ENCODE data around the gene CITED1. TPM values are rescaled to one million over a fixed set of nuclear protein-coding genes. Genes with fewer than 3 reads are reported as not detected.

The CITED1 gene
- total and polyA plus RNA-seq, 2 of the 4 experiments (the other 2 are of a cell fraction) = 0.18 to 0.24 TPM

DNA sequence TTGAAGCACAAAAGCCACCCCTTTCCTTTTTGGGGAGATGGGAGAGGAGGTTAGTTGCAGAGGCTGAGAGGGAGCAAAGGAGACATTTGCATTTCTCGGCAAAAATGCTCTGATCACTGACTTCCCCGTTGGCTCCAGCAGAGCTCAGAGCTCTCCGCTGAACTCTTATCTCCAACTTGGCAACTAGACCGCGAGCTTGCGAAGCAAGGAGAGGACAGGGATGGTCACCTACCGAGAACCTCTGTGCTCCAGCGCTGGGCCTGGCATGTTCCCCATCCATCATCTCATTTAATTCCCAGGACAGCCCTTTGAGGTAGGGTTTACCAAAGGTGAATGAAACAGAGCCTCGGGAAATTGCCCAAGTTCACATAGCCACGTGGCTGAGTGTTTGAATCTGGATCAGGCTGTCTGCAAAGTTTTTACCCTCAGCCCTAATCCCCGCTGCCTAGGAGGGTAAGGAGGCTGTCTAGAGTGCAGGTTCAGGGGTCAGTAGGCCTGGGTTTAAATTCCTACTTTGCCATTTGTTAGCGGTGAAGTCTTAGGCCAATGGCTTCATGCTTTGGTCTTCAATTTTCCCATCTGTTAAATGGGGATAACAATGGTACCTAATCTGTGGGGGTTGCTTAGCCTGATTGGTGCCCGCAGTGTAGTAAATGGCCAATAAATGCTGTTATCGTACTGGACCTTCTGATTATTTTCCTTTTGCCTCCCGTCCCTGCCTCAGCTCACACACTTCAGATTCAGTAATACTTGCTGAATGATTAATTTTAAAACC lies 3.8 kb upstream of the CITED1 start:
- POLR2A ChIA-PET (ENCODE audit: unreplicated experiment) = no interaction called here
- H3K18ac ChIP-seq (ENCODE audit: low read depth, low read length) = no peak overlapping the region
- no peak for ATAC-seq (ENCODE audit: low read depth)
- no TSS peak for BruUV-seq (replicated peaks)
- no peak overlapping the region for H2BK15ac ChIP-seq (ENCODE audit: low read depth, low read length)
- no peaks in the 10 kb centered on the region for H3K79me1 ChIP-seq (ENCODE audit: low read depth in 1 of 2, low read length in 2 of 2)
- peaks cover 4% of the 10 kb centered on the region; the same call in 1 of the 2 replicates for H3K4me1 ChIP-seq (ENCODE audit: control insufficient read depth, insufficient read depth, low read length)
- H2AK9ac ChIP-seq (replicated peaks; ENCODE audit: low read depth, low read length, poor library complexity) = no peak overlapping the region
- peak overlapping the region; percentile 6; the same call in 1 of the 2 replicates for H3K4me3 ChIP-seq (ENCODE audit: insufficient read depth, low read depth, low read length)
- no peaks in the 10 kb centered on the region; the same call in none of the 2 replicates for H4K20me1 ChIP-seq (ENCODE audit: insufficient read depth, low read length)
- H3K4me2 ChIP-seq (ENCODE audit: low read depth, low read length) = peak overlapping the region; percentile 76
- no peak for DNase-seq
- no peak overlapping the region for H2BK120ac ChIP-seq (ENCODE audit: low read depth, low read length)
- no peak overlapping the region for H3K14ac ChIP-seq (replicated peaks; ENCODE audit: low read depth, low read length)
- H3K56ac ChIP-seq (ENCODE audit: extremely low read depth, insufficient read depth, low read length) = no peak overlapping the region
- no peak overlapping the region for H2BK20ac ChIP-seq (ENCODE audit: low read depth, low read length)
- H3K9me1 ChIP-seq (ENCODE audit: insufficient read depth, low read length) = no peaks in the 10 kb centered on the region
- peak overlapping the region; percentile 78 for H2AFZ ChIP-seq (replicated peaks; ENCODE audit: low read length, poor library complexity)
- dilution Hi-C loops (cut with HindIII; ENCODE audit: low sequenced_read_pairs, unreplicated experiment) (no loop called here), in situ Hi-C loops (cut with MboI; ENCODE audit: low sequenced_read_pairs) (no loop called here), intact Hi-C loops (cut with micrococcal nuclease) (loop anchor here (5.0 kb wide), 1 partner anchor 233 kb away; no protein-coding TSS in a partner anchor)
- H4K8ac ChIP-seq (ENCODE audit: low read depth in 2 of 2, low read length in 2 of 2) = no peak overlapping the region; a peak in 1 of 4 replicates
- no peak overlapping the region for H3K27ac ChIP-seq (ENCODE audit: insufficient read depth, low read length)
- no CpG with 5 or more reads among the region's 15 CpGs for WGBS, 2 experiments (ENCODE audit: extremely low coverage in 2 of 2, insufficient read length in 1 of 2)
- TF ChIP-seq FOS (IDR thresholded peaks at IDR 0.05; ENCODE audit: low read depth, low read length) (no peak), CEBPB (IDR thresholded peaks at IDR 0.05; ENCODE audit: low read depth, low read length) (no peak)
- TF ChIP-seq, protein P1, sequence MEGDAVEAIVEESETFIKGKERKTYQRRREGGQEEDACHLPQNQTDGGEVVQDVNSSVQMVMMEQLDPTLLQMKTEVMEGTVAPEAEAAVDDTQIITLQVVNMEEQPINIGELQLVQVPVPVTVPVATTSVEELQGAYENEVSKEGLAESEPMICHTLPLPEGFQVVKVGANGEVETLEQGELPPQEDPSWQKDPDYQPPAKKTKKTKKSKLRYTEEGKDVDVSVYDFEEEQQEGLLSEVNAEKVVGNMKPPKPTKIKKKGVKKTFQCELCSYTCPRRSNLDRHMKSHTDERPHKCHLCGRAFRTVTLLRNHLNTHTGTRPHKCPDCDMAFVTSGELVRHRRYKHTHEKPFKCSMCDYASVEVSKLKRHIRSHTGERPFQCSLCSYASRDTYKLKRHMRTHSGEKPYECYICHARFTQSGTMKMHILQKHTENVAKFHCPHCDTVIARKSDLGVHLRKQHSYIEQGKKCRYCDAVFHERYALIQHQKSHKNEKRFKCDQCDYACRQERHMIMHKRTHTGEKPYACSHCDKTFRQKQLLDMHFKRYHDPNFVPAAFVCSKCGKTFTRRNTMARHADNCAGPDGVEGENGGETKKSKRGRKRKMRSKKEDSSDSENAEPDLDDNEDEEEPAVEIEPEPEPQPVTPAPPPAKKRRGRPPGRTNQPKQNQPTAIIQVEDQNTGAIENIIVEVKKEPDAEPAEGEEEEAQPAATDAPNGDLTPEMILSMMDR (conservative IDR thresholded peaks at IDR 0.05; ENCODE audit: low read depth, low read length) = no peak
- H3K9ac ChIP-seq (ENCODE audit: low read depth, low read length) = no peak overlapping the region
- no peak overlapping the region for H4K91ac ChIP-seq (ENCODE audit: insufficient read depth, low read depth, low read length)
- H3K27me3 ChIP-seq (ENCODE audit: control insufficient read depth, insufficient read depth, low read length) = peaks cover 71% of the 10 kb centered on the region
- no peaks in the 10 kb centered on the region for H3K36me3 ChIP-seq (ENCODE audit: control insufficient read depth, insufficient read depth, low read length)
- H2AK5ac ChIP-seq (ENCODE audit: low read depth, low read length) = no peak overlapping the region
- CTCF ChIA-PET = no interaction called here
- H3K9me3 ChIP-seq (ENCODE audit: control insufficient read depth, insufficient read depth, low read length) = no peaks in the 10 kb centered on the region
- H3K23ac ChIP-seq (ENCODE audit: low read depth, low read length) = no peak overlapping the region
- no peak overlapping the region for H4K5ac ChIP-seq (ENCODE audit: low read depth, low read length)
- H3K4ac ChIP-seq (ENCODE audit: low read depth, low read length) = no peak overlapping the region
- H2BK5ac ChIP-seq (ENCODE audit: low read depth, low read length, poor library complexity, severe bottlenecking) = no peak overlapping the region
